GM19455 (cell line): ENCODE measurements around the gene CALN1.
"Not testable (repeated sequence)": the region's sequence is repeated elsewhere in the genome, so short reads cannot be mapped to it uniquely, and the experiment has no call there.

ENCODE experiments used
- ATAC-seq: cut with Tn5 transposase; IDR thresholded peaks from one replicate; pipeline ENCODE4 v1.9.1; 2021; ENCODE audit not compliant: unreplicated experiment

The CALN1 gene

DNA sequence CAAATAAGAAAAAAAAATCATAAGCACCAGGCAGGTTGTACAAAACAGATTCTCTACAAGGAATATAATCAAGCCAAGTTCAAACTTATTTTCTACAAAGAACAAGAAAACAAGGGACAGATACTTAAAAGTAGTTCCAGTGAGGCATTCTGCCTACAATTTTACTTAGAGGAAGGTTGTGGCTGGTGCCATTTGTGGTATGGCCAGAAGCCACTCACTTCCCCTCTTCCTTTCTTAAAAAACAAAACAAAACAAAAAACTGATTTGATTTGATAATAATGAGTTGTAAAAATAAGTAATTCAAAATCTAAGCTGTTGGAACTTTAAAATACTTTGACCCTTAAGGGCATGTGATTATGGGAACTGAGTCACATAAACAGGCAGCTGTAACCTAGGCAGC is 420.6 kb downstream of the CALN1 start:
- no peak for ATAC-seq

DNA sequence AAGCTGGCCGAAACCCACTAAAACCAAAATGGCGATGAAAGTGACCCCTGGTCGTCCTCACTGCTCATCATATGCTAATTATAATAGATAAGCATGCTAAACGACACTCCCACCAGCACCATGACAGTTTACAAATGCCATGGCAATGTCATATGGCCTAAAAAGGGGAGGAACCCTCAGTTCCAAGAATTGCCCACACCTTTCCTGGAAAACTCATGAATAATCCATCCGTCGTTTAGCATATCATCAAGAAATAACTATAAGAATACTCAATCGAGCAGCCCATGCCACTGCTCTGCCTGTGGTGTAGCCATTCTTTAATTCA is 422.0 kb downstream of the CALN1 start:
- ATAC-seq, result no peak

DNA sequence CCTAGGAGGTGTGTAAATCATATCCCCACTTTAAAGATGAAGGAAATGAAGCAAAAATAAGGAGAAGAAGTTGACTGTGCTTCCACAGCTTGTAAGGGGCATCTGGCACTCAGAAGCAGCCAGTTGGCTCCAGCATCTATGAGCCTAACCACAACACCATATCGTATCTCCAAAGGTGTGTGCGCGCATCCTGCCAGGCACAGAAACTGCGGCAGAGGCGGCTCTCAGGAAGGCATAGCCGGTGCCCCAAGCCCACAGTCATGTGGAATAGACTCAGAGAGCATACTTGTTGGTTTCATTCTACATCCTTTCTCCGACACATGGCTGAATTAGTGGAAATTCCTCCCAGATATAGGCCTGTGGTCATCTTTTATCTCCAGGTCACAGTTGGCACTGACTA is 423.9 kb downstream of the CALN1 start:
- ATAC-seq, result no peak

DNA sequence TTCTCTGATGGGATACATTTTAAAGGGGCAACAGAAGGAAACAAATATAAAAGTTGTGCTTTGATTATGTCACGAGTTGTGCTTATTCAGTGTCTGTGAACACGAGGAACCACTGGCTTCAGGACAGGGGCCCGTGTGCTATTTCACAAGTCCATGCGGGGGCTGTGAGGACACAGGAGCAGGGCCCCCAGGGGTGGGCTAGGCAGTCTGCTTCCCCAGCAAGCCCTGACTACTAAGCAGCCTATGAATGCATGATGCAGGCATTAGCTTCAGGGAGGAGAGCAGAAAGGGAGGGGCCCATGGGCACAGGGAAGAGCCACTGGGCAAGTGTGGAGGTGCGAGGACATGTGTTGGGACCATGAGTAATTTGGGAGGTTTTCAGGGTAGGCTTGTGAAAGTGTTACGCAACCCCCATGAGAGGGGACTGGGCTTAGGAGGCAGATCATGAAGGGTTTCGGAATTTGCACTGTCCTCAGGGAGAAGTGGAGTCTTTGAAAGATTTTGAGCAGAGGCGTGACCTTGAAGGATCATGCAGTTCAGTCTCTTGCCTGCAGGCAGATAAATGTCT is 424.9 kb downstream of the CALN1 start:
- ATAC-seq, result no peak

DNA sequence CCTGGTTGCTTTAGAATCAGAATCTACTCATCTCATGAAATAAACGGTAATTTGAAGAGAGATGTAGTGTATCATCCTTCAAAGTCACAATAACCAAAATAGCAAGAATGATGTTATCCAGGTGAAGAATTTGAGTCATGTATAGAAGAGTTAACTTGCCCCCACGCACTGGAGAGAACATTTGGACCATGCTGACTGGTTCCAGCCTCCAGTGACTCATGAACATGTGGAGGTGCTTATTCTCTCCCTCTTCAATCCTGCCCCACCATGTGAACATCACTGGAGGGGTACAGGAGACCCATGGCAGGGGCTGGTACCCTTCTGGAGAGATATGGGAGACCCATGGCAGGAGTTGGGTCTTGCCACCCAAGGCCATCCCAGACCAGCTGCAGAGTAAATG is 427.8 kb downstream of the CALN1 start:
- no peak for ATAC-seq

DNA sequence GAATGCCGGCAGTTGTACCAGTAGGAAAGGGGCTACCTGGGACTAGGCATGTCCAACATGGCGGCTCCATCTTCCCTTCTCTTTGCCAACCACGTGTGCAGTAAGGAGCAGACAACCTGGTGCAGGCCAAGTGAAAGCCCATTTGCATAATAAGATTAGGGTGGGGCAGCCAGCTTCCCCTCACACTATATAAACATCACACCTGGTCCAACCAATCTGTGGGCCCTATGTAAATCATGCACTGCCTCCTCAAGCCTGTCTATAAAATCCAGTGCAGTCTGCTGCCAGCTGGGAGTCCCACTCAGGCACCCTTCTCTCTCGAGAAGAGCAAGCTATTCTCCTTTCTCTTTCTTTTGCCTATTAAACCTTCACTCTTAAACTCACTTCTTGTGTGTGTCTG is 429.3 kb downstream of the CALN1 start:
- ATAC-seq, result no peak

DNA sequence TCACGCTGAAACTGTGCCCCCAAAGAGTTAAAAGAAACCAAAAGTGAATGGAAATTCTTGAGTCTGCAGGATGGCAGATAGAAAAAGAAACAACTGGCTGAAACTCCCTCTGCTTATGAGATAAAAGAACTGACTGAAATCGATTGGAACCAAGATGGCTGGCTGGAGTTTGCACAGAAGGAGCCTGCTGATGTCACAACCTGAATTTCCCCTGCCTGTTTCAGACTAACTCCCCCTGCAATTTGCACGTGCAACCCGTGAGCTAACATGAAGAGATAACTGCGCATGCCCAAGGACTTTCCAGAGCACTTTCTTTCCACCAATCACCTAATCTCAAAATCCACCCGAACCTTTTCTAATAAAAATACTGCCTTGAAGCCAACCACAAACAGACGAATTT is 435.5 kb downstream of the CALN1 start:
- ATAC-seq, result no peak

DNA sequence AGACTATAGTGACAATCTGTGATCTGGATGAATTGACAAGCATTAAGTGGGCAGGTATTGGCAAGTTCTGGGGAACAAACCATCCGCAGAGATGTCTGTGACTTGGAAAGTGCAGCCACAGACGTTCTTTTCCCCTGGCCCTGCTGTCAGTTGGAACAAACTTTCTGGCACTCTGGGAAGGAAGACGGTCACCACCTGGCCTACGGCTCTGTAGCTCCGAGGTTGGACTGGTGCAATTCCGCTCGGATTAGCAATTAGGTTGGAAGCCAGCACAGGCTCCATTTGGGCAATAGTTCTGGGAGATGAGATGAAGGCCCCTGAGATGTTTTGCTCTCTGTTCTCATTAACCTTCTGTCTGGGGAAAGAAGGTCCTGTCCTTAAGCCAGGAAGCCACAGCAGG is 437.5 kb downstream of the CALN1 start:
- ATAC-seq, result no peak

DNA sequence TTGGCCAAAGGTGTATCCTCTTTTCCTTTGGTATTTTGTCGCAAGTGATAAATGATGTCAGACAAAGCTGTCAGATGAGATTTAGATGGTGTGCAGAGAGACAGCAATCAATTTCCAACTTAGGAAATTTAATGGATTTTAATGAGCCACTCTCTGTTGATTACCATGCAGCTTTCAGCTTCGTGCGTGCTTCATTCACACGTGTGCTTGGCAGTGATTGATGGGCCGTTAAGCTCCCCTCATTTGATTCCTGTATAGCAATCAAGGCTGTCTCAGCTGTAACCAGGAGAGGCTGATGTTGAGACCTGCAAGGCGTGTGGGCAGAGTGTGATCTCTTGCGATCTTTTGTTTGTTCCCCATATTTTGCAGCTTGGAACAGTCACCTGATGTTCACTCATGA is 439.6 kb downstream of the CALN1 start:
- ATAC-seq, result no peak

DNA sequence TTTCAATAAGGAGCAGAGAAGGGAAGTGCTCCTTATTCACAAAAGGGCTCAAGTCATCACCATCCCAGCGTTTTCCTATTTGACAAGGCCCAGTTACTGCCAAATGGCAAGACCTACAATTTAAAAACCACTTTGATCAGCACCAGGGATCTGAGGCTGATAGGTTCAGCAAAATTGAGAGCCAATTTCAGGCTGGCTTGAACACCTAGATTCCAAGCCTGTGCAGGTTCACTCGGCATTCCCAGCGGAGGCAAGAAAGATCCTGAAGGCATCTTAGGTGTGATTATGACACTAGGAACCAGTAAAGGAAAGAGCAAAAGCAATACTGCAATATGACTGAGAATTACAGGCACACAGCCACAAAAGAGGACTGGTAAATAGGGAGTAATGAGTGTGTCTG is 441.4 kb downstream of the CALN1 start:
- no peak for ATAC-seq

DNA sequence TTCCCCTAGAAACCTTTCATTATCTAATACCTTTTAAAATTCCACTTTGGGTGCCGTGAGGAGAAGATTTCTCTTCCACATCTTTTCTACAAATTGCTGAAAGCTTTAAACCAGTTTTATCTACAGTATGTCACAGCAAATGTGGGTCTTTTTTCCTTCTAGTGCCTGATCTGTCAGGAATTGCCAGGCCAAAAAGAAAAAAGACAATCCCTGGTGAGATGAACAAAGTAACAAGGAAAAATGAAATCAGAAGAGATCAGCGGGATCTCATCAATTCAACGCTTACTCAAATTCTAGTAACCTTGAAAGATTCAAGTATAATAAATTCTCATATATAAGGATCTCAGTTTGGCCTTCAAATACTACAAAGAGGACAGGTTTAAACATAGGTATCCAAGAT is 449.5 kb downstream of the CALN1 start:
- ATAC-seq, result no peak

DNA sequence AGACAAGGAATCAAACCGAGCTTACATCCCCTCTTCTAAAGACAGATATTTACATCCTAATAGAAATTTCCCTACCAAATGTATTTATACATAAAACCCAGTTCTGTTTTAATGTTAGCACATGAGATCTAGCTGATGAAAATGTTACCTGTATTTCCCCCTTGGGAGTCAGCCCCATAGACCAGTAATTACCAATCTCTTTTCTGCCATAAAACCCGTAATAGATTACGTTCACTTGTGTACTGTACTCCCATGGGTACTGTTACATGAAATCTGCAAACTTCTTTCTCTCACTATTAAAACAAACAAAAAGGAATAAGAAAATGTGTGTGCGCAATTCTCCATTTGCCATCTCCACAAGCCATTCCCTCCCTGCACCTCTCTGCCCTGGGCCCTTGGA is 450.9 kb downstream of the CALN1 start:
- no peak for ATAC-seq

DNA sequence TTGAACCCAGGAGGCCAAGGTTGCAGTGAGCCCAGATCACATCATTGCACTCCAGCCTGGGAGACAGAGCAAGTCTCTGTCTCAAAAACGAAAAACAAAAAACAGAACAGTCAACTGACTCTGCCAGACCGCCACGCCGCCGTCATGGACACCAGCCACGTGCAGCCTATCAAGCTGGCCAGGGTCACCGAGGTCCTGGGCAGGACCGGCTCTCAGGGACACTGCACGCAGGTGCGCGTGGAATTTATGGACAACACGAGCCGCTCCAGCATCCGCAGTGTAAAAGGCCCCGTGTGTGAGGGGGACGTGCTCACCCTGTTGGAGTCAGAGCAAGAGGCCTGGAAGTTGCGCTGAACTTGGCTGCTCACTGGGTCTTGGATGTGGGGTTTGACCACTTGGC is 470.0 kb downstream of the CALN1 start:
- no peak for ATAC-seq

DNA sequence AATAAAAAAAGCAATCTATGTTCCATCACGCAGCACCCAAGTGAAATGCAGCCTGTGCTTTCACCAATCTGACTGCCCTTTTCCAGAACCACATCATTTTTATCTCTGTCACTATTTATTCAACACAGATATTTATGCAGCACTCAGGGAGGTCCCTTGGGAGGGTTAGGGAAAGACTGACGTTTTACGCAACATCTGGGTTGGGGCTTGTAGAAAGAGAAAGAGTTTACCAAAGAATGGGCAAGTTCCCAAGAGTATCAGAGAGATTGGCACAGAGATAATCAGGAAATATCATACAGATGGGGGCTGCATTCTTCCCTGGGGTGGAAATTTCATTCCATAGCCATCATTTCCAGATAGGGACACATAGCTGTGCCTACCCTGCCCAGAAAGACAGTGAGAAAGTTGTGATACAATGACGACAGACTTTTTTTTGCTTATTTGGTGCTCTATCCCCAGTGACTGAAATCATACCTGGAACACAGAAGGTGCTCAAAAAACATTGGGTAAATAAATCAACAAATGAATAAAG is 474.2 kb downstream of the CALN1 start:
- no peak for ATAC-seq

DNA sequence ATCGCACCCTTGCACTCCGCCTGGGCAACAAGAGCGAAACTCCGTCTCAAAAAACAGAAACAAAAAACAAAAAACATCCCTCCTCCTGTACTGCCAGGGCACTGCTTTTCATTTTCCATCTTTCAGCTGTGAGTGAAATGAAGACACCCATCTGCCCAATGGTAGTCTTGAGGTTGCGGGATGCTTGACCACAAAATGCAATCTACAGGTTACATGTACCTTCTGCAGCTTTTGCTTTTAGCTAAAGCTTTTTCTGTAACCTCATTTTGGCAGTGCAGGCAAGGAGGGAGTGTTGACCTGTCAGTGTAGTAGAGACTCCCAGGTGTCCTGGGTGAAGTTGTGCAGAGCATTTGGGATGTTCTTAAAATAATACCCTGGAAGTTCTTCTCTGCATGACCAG is 476.5 kb downstream of the CALN1 start:
- no peak for ATAC-seq

DNA sequence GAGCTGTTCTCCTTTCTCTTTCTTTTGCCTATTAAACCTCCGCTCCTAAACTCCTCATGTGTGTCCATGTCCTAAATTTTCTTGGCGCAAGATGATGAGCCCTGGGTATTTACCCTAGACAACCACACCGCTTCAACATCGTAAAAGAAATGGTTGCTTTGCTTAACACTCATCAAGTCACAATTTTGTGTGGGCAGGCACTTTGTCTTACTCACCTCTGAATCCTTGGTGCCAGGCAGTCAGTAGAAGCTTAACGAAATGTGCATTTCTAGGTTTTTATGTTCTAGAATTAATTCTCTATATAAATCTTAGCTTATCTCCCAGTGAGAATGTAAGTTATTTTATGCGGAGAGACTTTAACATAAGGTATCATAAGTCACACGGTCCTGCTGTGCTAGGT is 478.7 kb downstream of the CALN1 start:
- no peak for ATAC-seq

DNA sequence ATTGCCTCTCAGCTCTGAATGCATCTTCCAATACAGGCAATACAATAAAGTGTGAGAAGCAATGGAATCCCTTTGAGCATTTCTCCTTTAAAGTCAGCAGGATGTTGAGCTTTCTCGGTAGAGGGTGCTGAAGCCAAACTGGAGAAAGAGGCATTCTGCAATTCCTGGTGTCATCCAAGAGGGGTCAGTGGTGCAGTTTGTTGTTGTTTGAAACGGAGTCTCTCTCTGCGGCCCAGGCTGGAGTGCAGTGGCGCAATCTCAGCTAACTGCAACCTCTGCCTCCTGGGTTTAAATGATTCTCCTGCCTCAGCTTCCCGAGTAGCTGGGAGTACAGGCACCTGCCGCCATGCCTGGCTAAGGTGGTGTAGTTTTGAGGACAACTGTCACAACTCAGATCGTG is 486.5 kb downstream of the CALN1 start:
- no peak for ATAC-seq

DNA sequence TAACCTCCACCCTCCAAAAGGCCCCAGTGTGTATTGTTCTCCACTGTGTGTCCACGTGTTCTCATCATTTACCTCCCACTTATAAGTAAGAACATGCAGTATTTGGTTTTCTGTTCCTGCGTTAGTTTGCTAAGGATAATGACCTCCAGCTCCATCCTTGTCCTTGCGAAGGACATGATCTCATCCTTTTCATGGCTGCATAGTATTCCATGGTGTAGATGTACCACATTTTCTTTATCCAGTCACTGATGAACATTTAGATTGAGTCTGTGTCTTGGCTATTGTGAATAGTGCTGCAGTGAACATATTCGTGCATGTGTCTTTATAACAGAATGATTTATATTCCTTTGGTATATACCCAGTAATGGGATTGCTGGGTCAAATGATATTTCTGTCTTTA is 497.9 kb downstream of the CALN1 start:
- ATAC-seq, result not testable (repeated sequence)

DNA sequence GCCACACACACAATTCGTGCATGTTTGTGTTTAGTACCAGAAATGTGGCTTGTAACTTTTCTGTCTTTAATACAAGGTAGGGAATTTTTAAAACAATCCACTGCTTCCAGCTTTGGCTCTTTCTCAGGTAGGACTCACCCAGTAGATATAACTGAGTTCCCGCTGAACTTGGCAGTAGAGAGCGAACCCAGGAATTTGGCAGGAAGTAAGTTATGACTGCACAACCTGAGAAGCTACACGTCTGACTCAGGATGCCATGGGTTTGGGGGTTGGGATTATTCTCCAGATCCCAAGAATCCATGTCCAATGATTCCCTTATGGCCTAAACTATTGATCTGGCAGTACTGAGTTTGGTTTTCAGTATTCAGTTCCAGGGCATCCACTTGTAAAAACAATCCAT is 499.7 kb downstream of the CALN1 start:
- no peak for ATAC-seq

DNA sequence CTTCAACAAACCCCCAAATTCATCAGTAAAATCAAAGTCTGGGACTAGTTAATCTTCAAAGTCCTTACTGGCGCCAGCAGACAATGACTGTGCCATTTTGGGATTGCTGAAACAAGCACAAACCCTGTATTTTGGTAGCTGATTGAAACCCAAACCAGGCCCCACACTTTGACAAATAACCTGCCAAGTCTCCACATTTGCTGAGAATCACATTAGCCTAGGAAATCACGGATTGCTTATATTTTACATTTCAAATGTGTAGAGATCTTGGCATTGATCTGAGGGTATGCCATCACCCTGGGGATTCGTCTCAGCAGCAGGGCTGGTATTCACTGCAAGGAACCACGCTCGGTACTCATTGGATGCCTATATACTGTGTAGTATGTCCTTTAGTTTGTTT is 501.1 kb downstream of the CALN1 start:
- no peak for ATAC-seq

DNA sequence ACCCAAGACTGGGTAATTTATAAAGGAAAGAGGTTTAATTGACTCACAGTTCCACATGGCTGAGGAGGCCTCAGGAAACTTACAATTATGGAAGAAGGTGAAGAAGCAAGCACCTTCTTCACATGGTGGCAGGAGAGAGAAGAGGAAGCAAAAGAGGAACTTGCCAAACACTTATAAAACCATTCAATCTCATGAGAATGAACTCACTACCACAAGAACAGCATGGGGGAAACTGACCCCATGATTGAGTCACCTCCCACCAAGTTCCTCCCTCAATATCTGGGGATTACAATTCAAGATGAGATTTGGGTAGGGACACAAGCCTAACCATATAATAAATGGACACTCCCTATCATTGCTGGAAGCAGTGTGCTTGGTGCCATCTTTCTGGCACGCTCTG is 506.3 kb downstream of the CALN1 start:
- ATAC-seq, result no peak

DNA sequence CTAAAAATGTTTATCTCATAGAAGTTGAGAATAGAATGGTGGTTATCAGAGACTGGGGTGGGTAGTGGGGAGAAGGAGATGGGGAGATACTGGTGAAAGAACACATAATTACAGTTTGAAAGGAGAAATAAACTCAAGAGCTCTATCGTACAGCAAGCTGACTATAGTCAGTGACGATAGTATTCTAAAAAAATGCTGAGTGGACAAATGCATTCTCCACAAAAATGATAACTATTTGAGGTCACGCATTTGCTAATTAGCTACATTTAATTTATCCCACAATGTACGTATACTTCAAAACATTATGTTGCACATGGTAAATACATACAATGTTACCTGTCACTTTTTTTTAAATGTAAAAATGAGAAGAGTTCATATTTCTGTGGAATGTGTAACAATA is 507.7 kb downstream of the CALN1 start:
- ATAC-seq, result no peak

DNA sequence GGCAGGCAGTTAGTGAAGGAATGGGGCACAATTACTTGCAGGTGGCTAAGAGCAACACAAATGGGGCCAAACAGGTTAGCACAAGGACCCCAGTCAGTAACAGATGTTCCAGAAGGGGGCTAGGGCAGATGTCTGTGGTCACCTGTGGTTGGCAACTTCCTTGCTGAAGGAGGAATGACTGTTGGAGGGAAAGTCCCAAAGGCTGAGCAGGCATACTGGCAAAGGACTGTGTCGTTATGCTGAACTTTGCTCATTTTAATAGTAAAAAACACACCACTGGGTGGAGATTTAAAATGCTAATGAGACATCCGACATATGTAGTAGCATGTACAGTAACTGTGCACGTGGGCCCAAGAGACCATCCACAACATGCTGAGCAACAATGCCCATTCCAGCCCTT is 511.6 kb downstream of the CALN1 start:
- no peak for ATAC-seq

DNA sequence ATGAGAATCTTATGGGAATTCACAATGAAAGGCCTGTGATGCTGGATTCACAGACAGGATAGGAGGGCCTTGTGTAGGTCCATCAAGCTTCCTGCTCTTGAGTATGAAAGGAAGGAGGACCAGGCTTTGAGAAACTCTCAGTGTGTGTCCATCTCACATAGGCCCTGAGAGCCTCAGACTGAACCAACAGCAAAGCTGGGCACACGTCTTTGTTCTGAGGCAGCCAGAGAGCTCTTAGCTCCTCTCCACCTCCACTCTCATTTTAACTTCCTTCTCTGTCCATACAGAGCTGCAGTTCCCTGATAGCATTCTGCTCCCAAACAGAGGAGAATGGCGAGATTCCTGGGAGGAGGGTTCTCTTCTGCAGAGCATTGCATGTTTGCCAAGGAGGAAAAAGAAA is 515.6 kb downstream of the CALN1 start:
- no peak for ATAC-seq
